Ishikawa (cell line): Measurements from ENCODE around the gene ATP9A.

Experiments used
- CEBPB ChIP-seq: IDR thresholded peaks from 2 replicates; pipeline ENCODE4 v1.6.1; 2012
- EP300 ChIP-seq: IDR thresholded peaks from 2 replicates; pipeline ENCODE4 v1.6.1; 2012; ENCODE audit warnings: borderline replicate concordance
- FOXM1 ChIP-seq: IDR thresholded peaks from 2 replicates; pipeline ENCODE4 v1.6.1; 2012; ENCODE audit warnings: low read depth, borderline replicate concordance
- NFIC ChIP-seq: IDR thresholded peaks from 2 replicates; pipeline ENCODE4 v1.6.1; 2012
- YY1 ChIP-seq: IDR thresholded peaks from 2 replicates; pipeline ENCODE4 v1.6.1; 2012; ENCODE audit warnings: low read depth
- TF ChIP-seq, protein P1 (sequence below): IDR thresholded peaks from 2 replicates; pipeline ENCODE4 v1.6.1; 2012
- TF ChIP-seq, protein P2 (sequence below): IDR thresholded peaks from 2 replicates; pipeline ENCODE4 v1.6.1; 2012; ENCODE audit warnings: low read depth, mild to moderate bottlenecking

DNA sequence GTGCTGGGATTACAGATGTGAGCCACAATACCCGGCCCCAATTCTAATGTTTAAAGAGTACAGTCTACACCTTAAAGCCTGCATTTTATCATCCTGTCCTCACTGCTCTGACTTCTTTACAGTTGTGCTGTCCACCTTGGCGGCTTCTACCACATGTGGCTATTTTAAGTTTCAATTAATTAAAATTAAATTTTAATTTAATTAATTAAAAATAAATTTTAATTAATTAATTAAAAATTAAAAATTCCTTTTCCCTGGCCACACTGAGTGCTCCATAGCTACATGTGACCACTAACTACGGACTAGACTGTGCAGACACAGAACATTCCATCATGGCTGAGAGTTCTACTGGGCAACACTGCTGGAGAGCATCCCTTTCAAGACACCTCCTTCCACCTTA lies 27.4 kb downstream of the ATP9A start:
- TF ChIP-seq, protein P1, sequence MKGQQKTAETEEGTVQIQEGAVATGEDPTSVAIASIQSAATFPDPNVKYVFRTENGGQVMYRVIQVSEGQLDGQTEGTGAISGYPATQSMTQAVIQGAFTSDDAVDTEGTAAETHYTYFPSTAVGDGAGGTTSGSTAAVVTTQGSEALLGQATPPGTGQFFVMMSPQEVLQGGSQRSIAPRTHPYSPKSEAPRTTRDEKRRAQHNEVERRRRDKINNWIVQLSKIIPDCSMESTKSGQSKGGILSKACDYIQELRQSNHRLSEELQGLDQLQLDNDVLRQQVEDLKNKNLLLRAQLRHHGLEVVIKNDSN, result no peak
- TF ChIP-seq, protein P2, sequence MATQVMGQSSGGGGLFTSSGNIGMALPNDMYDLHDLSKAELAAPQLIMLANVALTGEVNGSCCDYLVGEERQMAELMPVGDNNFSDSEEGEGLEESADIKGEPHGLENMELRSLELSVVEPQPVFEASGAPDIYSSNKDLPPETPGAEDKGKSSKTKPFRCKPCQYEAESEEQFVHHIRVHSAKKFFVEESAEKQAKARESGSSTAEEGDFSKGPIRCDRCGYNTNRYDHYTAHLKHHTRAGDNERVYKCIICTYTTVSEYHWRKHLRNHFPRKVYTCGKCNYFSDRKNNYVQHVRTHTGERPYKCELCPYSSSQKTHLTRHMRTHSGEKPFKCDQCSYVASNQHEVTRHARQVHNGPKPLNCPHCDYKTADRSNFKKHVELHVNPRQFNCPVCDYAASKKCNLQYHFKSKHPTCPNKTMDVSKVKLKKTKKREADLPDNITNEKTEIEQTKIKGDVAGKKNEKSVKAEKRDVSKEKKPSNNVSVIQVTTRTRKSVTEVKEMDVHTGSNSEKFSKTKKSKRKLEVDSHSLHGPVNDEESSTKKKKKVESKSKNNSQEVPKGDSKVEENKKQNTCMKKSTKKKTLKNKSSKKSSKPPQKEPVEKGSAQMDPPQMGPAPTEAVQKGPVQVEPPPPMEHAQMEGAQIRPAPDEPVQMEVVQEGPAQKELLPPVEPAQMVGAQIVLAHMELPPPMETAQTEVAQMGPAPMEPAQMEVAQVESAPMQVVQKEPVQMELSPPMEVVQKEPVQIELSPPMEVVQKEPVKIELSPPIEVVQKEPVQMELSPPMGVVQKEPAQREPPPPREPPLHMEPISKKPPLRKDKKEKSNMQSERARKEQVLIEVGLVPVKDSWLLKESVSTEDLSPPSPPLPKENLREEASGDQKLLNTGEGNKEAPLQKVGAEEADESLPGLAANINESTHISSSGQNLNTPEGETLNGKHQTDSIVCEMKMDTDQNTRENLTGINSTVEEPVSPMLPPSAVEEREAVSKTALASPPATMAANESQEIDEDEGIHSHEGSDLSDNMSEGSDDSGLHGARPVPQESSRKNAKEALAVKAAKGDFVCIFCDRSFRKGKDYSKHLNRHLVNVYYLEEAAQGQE, result no peak
- TF ChIP-seq NFIC (no peak), FOXM1 (no peak), CEBPB (no peak), EP300 (no peak), YY1 (no peak)
